Ishikawa (cell line): ENCODE results near the gene KRT80.

Source experiments
- CEBPB ChIP-seq: IDR thresholded peaks from 2 replicates; pipeline ENCODE4 v1.6.1; 2012
- CREB1 ChIP-seq: IDR thresholded peaks from 2 replicates; pipeline ENCODE4 v1.6.1; 2012; ENCODE audit warnings: low read depth
- EP300 ChIP-seq: IDR thresholded peaks from 2 replicates; pipeline ENCODE4 v1.6.1; 2012; ENCODE audit warnings: borderline replicate concordance
- RAD21 ChIP-seq: IDR thresholded peaks from 2 replicates; pipeline ENCODE4 v1.6.1; 2012; ENCODE audit warnings: low read depth
- TAF1 ChIP-seq: IDR thresholded peaks from 2 replicates; pipeline ENCODE4 v1.6.1; 2012; ENCODE audit warnings: low read depth, mild to moderate bottlenecking
- TEAD4 ChIP-seq: IDR thresholded peaks from 2 replicates; pipeline ENCODE4 v1.6.1; 2012
- YY1 ChIP-seq: IDR thresholded peaks from 2 replicates; pipeline ENCODE4 v1.6.1; 2012; ENCODE audit warnings: low read depth
- TF ChIP-seq, protein P1 (sequence below): IDR thresholded peaks from 2 replicates; pipeline ENCODE4 v1.6.1; 2012; ENCODE audit warnings: low read depth, mild to moderate bottlenecking
- TF ChIP-seq, protein P2 (sequence below): IDR thresholded peaks from 2 replicates; pipeline ENCODE4 v1.6.1; 2012

DNA sequence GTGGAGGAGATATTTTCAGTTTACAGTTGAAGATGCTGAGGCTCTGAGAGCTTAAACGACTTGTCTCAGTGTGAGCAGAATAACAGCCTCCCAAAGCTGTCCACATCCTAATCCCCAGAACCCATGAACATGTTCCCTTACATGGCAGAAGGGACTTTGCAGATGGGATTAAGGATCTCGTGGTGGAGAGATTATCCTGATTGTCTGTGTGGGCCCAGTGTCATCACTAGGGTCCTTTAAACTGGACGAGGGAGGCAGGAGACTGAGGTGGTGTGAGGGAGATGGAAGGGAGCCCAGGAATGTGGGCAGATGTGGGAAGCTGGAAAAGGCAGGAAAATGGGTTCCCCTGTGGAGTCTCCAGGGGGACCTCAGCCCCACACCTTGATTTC, 9.6 kb upstream of the KRT80 start:
- no peak for TF ChIP-seq TAF1
- TF ChIP-seq, protein P1, sequence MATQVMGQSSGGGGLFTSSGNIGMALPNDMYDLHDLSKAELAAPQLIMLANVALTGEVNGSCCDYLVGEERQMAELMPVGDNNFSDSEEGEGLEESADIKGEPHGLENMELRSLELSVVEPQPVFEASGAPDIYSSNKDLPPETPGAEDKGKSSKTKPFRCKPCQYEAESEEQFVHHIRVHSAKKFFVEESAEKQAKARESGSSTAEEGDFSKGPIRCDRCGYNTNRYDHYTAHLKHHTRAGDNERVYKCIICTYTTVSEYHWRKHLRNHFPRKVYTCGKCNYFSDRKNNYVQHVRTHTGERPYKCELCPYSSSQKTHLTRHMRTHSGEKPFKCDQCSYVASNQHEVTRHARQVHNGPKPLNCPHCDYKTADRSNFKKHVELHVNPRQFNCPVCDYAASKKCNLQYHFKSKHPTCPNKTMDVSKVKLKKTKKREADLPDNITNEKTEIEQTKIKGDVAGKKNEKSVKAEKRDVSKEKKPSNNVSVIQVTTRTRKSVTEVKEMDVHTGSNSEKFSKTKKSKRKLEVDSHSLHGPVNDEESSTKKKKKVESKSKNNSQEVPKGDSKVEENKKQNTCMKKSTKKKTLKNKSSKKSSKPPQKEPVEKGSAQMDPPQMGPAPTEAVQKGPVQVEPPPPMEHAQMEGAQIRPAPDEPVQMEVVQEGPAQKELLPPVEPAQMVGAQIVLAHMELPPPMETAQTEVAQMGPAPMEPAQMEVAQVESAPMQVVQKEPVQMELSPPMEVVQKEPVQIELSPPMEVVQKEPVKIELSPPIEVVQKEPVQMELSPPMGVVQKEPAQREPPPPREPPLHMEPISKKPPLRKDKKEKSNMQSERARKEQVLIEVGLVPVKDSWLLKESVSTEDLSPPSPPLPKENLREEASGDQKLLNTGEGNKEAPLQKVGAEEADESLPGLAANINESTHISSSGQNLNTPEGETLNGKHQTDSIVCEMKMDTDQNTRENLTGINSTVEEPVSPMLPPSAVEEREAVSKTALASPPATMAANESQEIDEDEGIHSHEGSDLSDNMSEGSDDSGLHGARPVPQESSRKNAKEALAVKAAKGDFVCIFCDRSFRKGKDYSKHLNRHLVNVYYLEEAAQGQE, result no peak
- TF ChIP-seq YY1, result no peak
- TF ChIP-seq, protein P2, sequence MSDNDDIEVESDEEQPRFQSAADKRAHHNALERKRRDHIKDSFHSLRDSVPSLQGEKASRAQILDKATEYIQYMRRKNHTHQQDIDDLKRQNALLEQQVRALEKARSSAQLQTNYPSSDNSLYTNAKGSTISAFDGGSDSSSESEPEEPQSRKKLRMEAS, result no peak
- peak; percentile 11; the same call in 1 of the 2 replicates for TF ChIP-seq TEAD4
- no peak for TF ChIP-seq EP300
- no peak for TF ChIP-seq CREB1
- TF ChIP-seq CEBPB, result no peak
- TF ChIP-seq RAD21, result no peak
